Endothelial cell of umbilical vein (primary cell): Measurements from ENCODE around the gene ASIC1.

Source experiments
- CTCF ChIP-seq, 2 donors: IDR thresholded peaks; 1 replicate in 1 of 2; 2 replicates in 1 of 2; pipeline ENCODE4 v1.5.1; 2011; ENCODE audit warnings: low read length in 2 of 2, mild to moderate bottlenecking in 2 of 2, moderate library complexity in 2 of 2, control low read depth in 1 of 2, inconsistent platforms in 1 of 2, low read depth in 1 of 2; ENCODE audit not compliant: insufficient read depth in 1 of 2; ENCODE audit errors: extremely low read depth in 1 of 2
- EZH2 ChIP-seq: IDR thresholded peaks from 2 replicates; pipeline ENCODE4 v1.6.1; 2012; ENCODE audit warnings: borderline replicate concordance, low read depth, mild to moderate bottlenecking, moderate library complexity, low read length, inconsistent platforms; ENCODE audit not compliant: severe bottlenecking
- JUN ChIP-seq: IDR thresholded peaks from 2 replicates; pipeline ENCODE4 v1.6.1; 2011; ENCODE audit warnings: borderline replicate concordance, low read depth; ENCODE audit not compliant: insufficient read length, insufficient read depth
- MAX ChIP-seq: IDR thresholded peaks from 2 replicates; pipeline ENCODE4 v1.6.1; 2011; ENCODE audit not compliant: insufficient read depth, insufficient read length
- POLR2A ChIP-seq: IDR thresholded peaks from 2 replicates; pipeline ENCODE4 v1.6.1; 2012; ENCODE audit warnings: low read depth, mild to moderate bottlenecking, control low read depth, low read length
- POLR2AphosphoS5 ChIP-seq: IDR thresholded peaks from 2 replicates; pipeline ENCODE4 v1.6.1; 2012; ENCODE audit warnings: low read depth, mild to moderate bottlenecking, control low read depth, low read length, moderate library complexity; ENCODE audit not compliant: insufficient read depth

- TF ChIP-seq JUN = no peak
- no peak for TF ChIP-seq POLR2AphosphoS5
- TF ChIP-seq CTCF (IDR thresholded peaks at IDR 0.05; ENCODE audit: extremely low read depth in 1 of 2, insufficient read depth in 1 of 2, low read depth in 1 of 2, low read length in 2 of 2) = no peak
- TF ChIP-seq POLR2A = no peak
- no peak for TF ChIP-seq EZH2
- TF ChIP-seq MAX = no peak
Measured at GRCh38 chr12:50087151-50087550, 29.8 kb downstream of the ASIC1 start.
